Lower lobe of right lung (tissue), 2 donors: Measurements from ENCODE around the gene ABHD4. TPM values are rescaled to one million over a fixed set of nuclear protein-coding genes. Genes with fewer than 3 reads are reported as not detected.

Experiments used
- ATAC-seq, 2 donors: fragments of 200-7000 bp; cut with Tn5 transposase; one replicate each; pipeline ENCODE4 v1.9.1; 2020 to 2022; ENCODE audit warnings: mild to moderate bottlenecking in 2 of 2, moderate library complexity in 2 of 2
- DNase-seq: peaks from one replicate; pipeline ENCODE4 v3.0.0-alpha.2; 2020
- H3K27ac ChIP-seq: fragments of 200-600 bp; one replicate; pipeline ENCODE4 v1.8.0; 2022
- H3K27me3 ChIP-seq: fragments of 200-600 bp; one replicate; pipeline ENCODE4 v1.8.0; 2022; ENCODE audit warnings: low read depth
- H3K36me3 ChIP-seq: fragments of 200-600 bp; one replicate; pipeline ENCODE4 v1.8.0; 2022; ENCODE audit warnings: mild to moderate bottlenecking
- H3K4me1 ChIP-seq: fragments of 200-600 bp; one replicate; pipeline ENCODE4 v1.8.0; 2022
- H3K4me3 ChIP-seq: fragments of 200-600 bp; one replicate; pipeline ENCODE4 v1.8.0; 2022; ENCODE audit warnings: mild to moderate bottlenecking
- H3K9me3 ChIP-seq: fragments of 200-600 bp; one replicate; pipeline ENCODE4 v1.8.0; 2022
- CTCF ChIP-seq: fragments of 200-600 bp; IDR thresholded peaks from one replicate; pipeline ENCODE4 v1.8.0; 2022; ENCODE audit warnings: antibody characterized with exemption, mild to moderate bottlenecking
- intact Hi-C: fragments of 100-400 bp; cut with DNase I; formaldehyde crosslinking; loops from one replicate; pipeline ENCODE4 v1.11.0; 2022
- total RNA-seq: library from RNA; stranded (reverse); fragmentation: NEBNext Ultra II Directional; extraction: Animal tissue kit (Norgen Biotek cat#: 25700); gene quantifications from one replicate; pipeline ENCODE4 v1.2.1, GENCODE V29; 2021
- donor health status: DM: no; HTN: yes; CAD: no; lungs with severe emphysema.

The ABHD4 gene
- total RNA-seq, 1 donor from 2014 or later = 28.5 TPM

DNA sequence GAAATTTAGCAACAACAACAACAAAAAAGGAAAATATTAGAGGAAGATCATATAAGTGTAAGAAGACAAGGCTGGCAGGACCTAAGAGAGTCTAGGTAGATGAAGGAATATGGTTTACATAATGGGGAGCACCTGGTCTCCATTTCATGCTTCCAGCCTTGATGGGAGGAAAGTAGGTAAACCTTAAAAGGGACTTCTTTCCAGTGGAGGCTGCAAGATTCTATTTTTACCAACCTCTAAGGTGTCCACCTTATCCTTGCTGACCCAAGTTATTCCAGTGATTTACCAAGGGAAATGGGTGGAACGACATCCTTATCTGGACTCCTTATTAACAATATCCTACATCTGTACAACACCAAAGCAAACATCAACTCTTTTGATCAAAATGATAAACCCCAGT, 39.1 kb upstream of the ABHD4 start:
- H3K9me3 ChIP-seq = no peaks in the 10 kb centered on the region
- DNase-seq = no peak
- peaks cover 75% of the 10 kb centered on the region for H3K4me1 ChIP-seq
- no peak overlapping the region for H3K4me3 ChIP-seq
- TF ChIP-seq CTCF = no peak
- intact Hi-C loops = no loop called here
- no peak for ATAC-seq
- no peaks in the 10 kb centered on the region for H3K27me3 ChIP-seq
- peak overlapping the region; percentile 82 for H3K27ac ChIP-seq
- peaks cover 8% of the 10 kb centered on the region for H3K36me3 ChIP-seq

GRCh38 chr14:22560662-22561365, 37.3 kb upstream of the ABHD4 start:
- H3K27me3 ChIP-seq = no peaks in the 10 kb centered on the region
- ATAC-seq (peak; percentile 57 to 84), DNase-seq (no peak)
- H3K36me3 ChIP-seq = peaks cover 18% of the 10 kb centered on the region
- TF ChIP-seq CTCF = no peak
- no peak overlapping the region for H3K4me3 ChIP-seq
- H3K9me3 ChIP-seq = no peaks in the 10 kb centered on the region
- peak overlapping the region; percentile 82 for H3K27ac ChIP-seq
- peaks cover 88% of the 10 kb centered on the region for H3K4me1 ChIP-seq
- intact Hi-C loops = loop anchor here (10.0 kb wide), 1 partner anchor 94 kb away; no protein-coding TSS in a partner anchor

GRCh38 chr14:22561366-22561660, 36.8 kb upstream of the ABHD4 start:
- Histone ChIP-seq H3K27me3 (no peaks in the 10 kb centered on the region), H3K27ac (peak overlapping the region; percentile 82), H3K4me3 (no peak overlapping the region), H3K9me3 (no peaks in the 10 kb centered on the region), H3K36me3 (peaks cover 22% of the 10 kb centered on the region), H3K4me1 (peaks cover 88% of the 10 kb centered on the region)
- intact Hi-C loops = loop anchor here (10.0 kb wide), 1 partner anchor 93 kb away; no protein-coding TSS in a partner anchor
- ATAC-seq (peak in 1 of 2 donors; percentile 1), DNase-seq (no peak)
- TF ChIP-seq CTCF = no peak

DNA sequence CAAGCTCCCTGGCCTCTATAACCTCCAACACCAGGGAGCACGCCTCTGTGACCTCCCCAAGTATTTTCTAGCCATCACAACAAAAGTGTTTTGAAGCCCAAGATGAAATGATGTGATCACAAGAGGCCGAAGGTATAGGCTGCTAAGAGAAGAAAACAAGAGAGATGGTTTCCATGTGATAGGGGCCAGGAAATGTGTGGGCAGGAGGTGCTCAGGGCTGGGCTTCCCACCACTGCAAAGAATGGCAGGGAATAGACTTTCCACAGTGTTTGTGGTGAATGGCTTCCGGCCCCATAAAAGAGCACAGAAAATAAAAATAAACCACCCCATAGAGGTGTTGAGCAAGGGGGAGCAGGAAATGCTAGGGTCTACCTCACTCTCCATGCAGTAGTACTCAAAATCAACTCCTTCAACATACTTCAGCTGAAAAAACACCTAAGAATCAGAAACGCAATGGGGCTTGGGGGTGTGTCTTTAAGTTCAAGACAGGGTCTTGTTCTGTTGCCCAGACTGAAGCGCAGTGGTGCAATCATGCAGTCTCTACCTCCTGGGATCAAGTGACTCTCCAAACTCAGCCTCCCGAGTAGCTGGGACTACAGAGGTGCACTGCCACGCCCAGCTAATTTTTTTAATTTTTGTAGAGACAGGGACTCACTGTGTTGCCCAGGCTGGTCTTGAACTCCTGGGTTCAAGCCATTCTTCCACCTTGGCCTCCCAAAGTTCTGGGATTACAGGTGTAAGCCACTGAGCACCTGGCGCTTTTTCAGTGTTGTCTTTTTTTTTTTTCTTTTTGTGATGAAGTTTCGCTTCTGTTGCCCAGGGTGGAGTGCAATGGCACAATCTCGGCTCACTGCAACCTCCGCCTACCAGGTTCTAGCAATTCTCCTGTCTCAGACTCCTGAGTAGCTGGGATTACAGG, 36.2 kb upstream of the ABHD4 start:
- DNase-seq (peak; percentile 71), ATAC-seq (peak; percentile 46 to 79)
- Histone ChIP-seq H3K27me3 (no peaks in the 10 kb centered on the region), H3K27ac (peak overlapping the region; percentile 82), H3K9me3 (no peaks in the 10 kb centered on the region), H3K36me3 (peaks cover 26% of the 10 kb centered on the region), H3K4me1 (peaks cover 86% of the 10 kb centered on the region), H3K4me3 (no peak overlapping the region)
- TF ChIP-seq CTCF = no peak
- intact Hi-C loops = loop anchor here (10.0 kb wide), 1 partner anchor 93 kb away; no protein-coding TSS in a partner anchor

DNA sequence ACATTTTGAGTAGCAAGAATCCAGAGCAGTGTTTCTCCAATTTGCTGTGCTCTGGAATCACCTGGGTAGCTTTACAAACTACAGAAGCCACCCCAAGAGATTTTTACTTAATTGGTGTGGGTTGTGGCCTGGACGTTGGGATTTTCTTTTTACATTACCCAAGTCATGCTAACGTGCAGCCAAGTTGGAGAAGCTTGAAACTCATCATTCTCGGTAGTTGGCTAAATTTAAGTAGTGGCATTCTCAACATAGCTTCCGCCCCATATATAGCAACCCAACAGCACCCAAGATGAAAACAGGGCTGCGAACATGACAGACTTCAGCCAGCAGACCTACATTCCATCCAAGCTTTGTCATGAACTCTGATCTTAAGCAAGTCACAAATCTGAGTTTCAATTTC, 34.1 kb upstream of the ABHD4 start:
- Histone ChIP-seq H3K27ac (peak overlapping the region; percentile 37), H3K4me1 (peaks cover 83% of the 10 kb centered on the region), H3K27me3 (no peaks in the 10 kb centered on the region), H3K36me3 (peaks cover 37% of the 10 kb centered on the region), H3K4me3 (no peak overlapping the region), H3K9me3 (no peaks in the 10 kb centered on the region)
- intact Hi-C loops = loop anchor here (10.0 kb wide), 1 partner anchor 91 kb away; no protein-coding TSS in a partner anchor
- DNase-seq (no peak), ATAC-seq (no peak)
- no peak for TF ChIP-seq CTCF
